Measurements from ENCODE around the gene CPTP. TPM values are rescaled to one million over a fixed set of nuclear protein-coding genes. Genes with fewer than 3 reads are reported as not detected.

Gene CPTP
- polyA plus RNA-seq, 6 donors from 2014 or later, result 7.9 to 16.9 (median 10.7) TPM

- Mint-ChIP-seq H3K9me3 (no peaks in the 10 kb centered on the region), H3K27me3 (peaks cover 0 to 6% (median 0%) of the 10 kb centered on the region in 3 donors), H3K36me3 (no peaks in the 10 kb centered on the region), H3K27ac (no peak overlapping the region), H3K4me1 (peaks cover 6 to 12% (median 6%) of the 10 kb centered on the region in 3 donors), H3K4me3 (no peak overlapping the region)
- ATAC-seq (ENCODE audit: low read depth in 2 of 2) (no peak), DNase-seq (no peak)
Measured at GRCh38 chr1:1285611-1286311, 38.8 kb upstream of the CPTP start.

- H3K4me3 Mint-ChIP-seq, result no peak overlapping the region
- DNase-seq, result no peak
Measured at GRCh38 chr1:1286313-1287261, 38.0 kb upstream of the CPTP start.

GRCh38 chr1:1287288-1288110 lies 37.1 kb upstream of the CPTP start:
- ATAC-seq (ENCODE audit: low read depth in 2 of 2) (no peak), DNase-seq (no peak)
- no peak overlapping the region for H3K27ac Mint-ChIP-seq
- no peak overlapping the region for H3K4me3 Mint-ChIP-seq
- no peaks in the 10 kb centered on the region for H3K9me3 Mint-ChIP-seq
- H3K4me1 Mint-ChIP-seq, result peaks cover 10 to 17% (median 12%) of the 10 kb centered on the region in 3 donors
- H3K27me3 Mint-ChIP-seq, result peaks cover 0 to 6% (median 0%) of the 10 kb centered on the region in 3 donors
- H3K36me3 Mint-ChIP-seq, result no peaks in the 10 kb centered on the region

More at GRCh38 chr1:1286313-1287261, 38.0 kb upstream of the CPTP start:
- Mint-ChIP-seq H3K27me3 (peaks cover 0 to 6% (median 0%) of the 10 kb centered on the region in 3 donors), H3K9me3 (no peaks in the 10 kb centered on the region), H3K36me3 (no peaks in the 10 kb centered on the region), H3K4me1 (peaks cover 6 to 12% (median 6%) of the 10 kb centered on the region in 3 donors), H3K27ac (no peak overlapping the region)
- no peak for ATAC-seq (ENCODE audit: low read depth in 2 of 2)

DNA sequence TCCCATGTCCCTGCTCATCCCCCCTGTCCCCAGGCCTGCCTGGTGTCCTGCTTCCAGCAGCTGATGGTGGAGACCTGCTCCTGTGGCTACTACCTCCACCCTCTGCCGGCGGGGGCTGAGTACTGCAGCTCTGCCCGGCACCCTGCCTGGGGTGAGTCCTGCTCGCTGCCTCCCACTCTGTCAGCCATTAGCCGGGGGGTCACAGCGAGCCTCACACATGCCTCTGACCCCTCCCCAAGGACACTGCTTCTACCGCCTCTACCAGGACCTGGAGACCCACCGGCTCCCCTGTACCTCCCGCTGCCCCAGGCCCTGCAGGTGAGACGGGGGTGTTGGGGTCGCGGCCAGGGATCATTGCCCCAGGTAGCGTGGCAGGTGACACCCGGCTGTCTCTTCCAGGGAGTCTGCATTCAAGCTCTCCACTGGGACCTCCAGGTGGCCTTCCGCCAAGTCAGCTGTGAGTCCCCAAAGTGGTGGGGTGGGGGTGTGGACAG lies 34.3 kb upstream of the CPTP start:
- H3K4me3 Mint-ChIP-seq, result no peak overlapping the region

DNA sequence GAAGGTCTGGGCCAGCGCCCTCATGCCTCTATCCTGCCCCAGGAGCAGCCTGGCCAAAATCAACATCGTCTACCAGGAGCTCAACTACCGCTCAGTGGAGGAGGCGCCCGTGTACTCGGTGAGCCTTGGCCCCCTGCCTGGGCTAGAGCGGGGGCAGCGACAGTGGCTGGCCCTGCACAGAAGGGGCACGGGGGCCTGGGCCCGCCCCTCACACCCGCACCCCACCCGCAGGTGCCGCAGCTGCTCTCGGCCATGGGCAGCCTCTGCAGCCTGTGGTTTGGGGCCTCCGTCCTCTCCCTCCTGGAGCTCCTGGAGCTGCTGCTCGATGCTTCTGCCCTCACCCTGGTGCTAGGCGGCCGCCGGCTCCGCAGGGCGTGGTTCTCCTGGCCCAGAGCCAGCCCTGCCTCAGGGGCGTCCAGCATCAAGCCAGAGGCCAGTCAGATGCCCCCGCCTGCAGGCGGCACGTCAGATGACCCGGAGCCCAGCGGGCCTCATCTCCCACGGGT lies 33.5 kb upstream of the CPTP start:
- Mint-ChIP-seq H3K27me3 (no peaks in the 10 kb centered on the region), H3K36me3 (no peaks in the 10 kb centered on the region), H3K9me3 (no peaks in the 10 kb centered on the region), H3K4me1 (peaks cover 6 to 12% (median 11%) of the 10 kb centered on the region in 3 donors), H3K4me3 (no peak overlapping the region), H3K27ac (no peak overlapping the region)
- ATAC-seq (ENCODE audit: low read depth in 2 of 2), result no peak
- no peak for DNase-seq

More for the DNA sequence above, 34.3 kb upstream of the CPTP start:
- Mint-ChIP-seq H3K4me1 (peaks cover 6 to 12% (median 11%) of the 10 kb centered on the region in 3 donors), H3K36me3 (no peaks in the 10 kb centered on the region), H3K27ac (peak overlapping the region in 1 of 6 donors; percentile 66), H3K9me3 (no peaks in the 10 kb centered on the region), H3K27me3 (no peaks in the 10 kb centered on the region)
- DNase-seq, result peak; percentile 63
- peak; percentile 29 to 33 for ATAC-seq (ENCODE audit: low read depth in 2 of 2)

GRCh38 chr1:1291548-1292441 lies 32.8 kb upstream of the CPTP start:
- Mint-ChIP-seq H3K27me3 (no peaks in the 10 kb centered on the region), H3K36me3 (no peaks in the 10 kb centered on the region), H3K9me3 (no peaks in the 10 kb centered on the region), H3K4me1 (peaks cover 6 to 12% (median 11%) of the 10 kb centered on the region in 3 donors), H3K4me3 (no peak overlapping the region), H3K27ac (no peak overlapping the region)
- peak; percentile 75 for DNase-seq
- ATAC-seq (ENCODE audit: low read depth in 2 of 2), result peak; percentile 94 to 96

DNA sequence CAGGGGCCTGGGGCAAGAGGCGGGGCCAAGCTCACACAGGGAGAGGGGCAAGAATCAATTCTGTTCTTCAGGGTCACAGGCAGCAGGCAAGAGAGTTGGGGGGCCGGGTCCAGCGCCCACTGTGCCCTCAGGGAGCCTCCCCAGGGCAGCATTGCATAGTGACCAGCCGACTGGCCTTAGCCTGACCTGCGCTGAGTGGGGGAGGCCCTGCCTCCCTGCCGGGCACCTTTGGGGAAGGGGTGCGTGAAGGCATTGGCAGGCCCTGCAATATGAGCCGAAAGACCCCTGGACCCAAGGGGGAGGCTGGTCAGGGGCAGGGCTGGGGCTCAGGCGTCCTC lies 32.2 kb upstream of the CPTP start:
- Mint-ChIP-seq H3K9me3 (no peaks in the 10 kb centered on the region), H3K4me1 (peaks cover 6 to 12% (median 11%) of the 10 kb centered on the region in 3 donors), H3K4me3 (no peak overlapping the region), H3K27me3 (no peaks in the 10 kb centered on the region), H3K27ac (no peak overlapping the region), H3K36me3 (no peaks in the 10 kb centered on the region)
- no peak for DNase-seq
- ATAC-seq (ENCODE audit: low read depth in 2 of 2), result no peak

GRCh38 chr1:1292851-1293250 lies 31.8 kb upstream of the CPTP start:
- Mint-ChIP-seq H3K4me3 (no peak overlapping the region), H3K27me3 (no peaks in the 10 kb centered on the region), H3K4me1 (peaks cover 6 to 12% (median 11%) of the 10 kb centered on the region in 3 donors), H3K9me3 (no peaks in the 10 kb centered on the region), H3K36me3 (no peaks in the 10 kb centered on the region), H3K27ac (no peak overlapping the region)
- ATAC-seq (ENCODE audit: low read depth in 2 of 2) (no peak), DNase-seq (no peak)

DNA sequence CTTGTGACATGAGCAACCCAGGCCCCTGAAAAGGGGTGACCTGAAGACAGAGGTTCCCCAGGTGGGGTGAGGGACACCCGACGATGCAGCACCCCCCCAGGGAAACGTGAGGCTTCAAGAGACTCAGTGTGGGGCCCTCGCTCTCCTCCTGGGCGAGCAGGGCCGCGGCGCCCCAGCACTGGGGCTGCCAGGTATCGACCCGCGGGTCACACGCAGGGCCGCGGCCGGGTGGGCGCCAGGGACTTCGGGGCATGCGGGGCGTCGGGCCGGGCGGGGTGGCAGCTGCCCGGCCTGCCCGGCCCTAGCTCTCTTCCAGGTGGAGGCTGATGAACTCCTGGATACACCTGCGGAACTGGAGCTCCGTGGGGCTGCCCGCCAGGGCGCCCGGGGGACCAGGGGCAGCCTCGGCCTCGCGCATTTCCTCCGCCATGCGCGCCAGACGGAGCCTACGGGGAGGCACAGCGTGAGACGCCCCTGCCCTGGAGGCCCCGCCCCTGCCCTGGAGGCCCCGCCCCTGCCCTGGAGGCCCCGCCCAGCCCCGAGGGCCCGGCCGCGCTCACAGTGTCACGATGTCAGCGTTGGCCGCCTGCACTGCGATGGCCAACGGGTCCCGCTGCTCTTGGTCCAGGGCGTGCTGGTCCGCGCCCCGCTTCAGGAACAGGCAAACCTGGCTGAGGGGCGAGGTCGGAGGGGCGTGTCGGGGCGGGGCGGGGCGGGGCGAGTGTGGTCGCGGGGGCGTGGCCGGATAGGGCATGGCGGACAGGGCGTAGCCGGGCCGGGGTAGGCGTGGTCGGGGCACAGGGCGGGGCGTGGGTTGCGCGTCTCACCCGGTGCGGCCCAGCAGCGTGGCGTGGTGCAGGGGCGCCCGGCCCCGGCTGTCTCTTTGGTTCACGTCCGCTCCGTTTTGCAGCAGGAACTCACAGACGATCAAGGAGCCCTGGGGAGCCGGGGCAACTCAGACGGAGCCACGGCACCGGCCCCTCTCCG lies 31.0 kb upstream of the CPTP start:
- H3K36me3 Mint-ChIP-seq, result no peaks in the 10 kb centered on the region
- no peak for ATAC-seq (ENCODE audit: low read depth in 2 of 2)
- no peaks in the 10 kb centered on the region for H3K27me3 Mint-ChIP-seq
- no peak overlapping the region for H3K27ac Mint-ChIP-seq
- no peaks in the 10 kb centered on the region for H3K9me3 Mint-ChIP-seq
- H3K4me3 Mint-ChIP-seq, result no peak overlapping the region
- no peak for DNase-seq
- peaks cover 6 to 12% (median 11%) of the 10 kb centered on the region in 3 donors for H3K4me1 Mint-ChIP-seq

DNA sequence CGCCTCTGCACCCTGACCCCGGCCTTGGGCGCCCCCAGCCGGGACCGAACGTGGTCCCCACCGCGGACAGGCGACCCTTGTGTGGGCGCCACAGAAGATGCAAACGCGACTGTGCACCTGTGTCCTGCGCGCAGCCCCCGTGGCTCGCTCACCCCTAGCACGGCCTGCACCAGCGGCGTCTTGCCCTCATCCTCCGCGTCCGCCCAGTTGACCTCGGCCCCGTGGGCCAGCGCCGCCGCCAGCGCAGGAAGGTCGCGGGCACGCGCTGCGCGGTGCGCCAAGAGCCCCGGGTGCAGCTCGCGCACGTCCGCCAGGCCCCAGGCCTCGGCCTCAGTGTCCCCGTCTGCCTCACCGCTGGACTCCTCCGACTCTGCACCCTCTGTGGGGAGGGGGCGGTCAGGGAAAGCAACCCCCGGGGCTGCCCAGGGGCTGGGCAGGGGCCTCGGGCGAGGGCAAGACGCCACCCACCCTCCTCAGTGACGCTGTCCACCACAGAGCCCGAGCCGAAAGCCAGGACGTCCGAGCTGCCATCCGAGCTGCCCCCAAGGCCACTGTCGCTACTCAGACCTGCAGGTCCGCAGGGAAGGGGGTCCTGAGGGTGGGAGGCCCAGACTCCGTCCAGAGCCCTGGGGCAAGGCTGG lies 30.2 kb upstream of the CPTP start:
- no peak for ATAC-seq (ENCODE audit: low read depth in 2 of 2)
- no peak for DNase-seq
- H3K9me3 Mint-ChIP-seq, result no peaks in the 10 kb centered on the region
- H3K27ac Mint-ChIP-seq, result no peak overlapping the region
- no peak overlapping the region for H3K4me3 Mint-ChIP-seq
- no peaks in the 10 kb centered on the region for H3K27me3 Mint-ChIP-seq
- H3K36me3 Mint-ChIP-seq, result no peaks in the 10 kb centered on the region
- H3K4me1 Mint-ChIP-seq, result peaks cover 6 to 12% (median 11%) of the 10 kb centered on the region in 3 donors
